ENCODE data around the gene FHIT.

FHIT gene

DNA sequence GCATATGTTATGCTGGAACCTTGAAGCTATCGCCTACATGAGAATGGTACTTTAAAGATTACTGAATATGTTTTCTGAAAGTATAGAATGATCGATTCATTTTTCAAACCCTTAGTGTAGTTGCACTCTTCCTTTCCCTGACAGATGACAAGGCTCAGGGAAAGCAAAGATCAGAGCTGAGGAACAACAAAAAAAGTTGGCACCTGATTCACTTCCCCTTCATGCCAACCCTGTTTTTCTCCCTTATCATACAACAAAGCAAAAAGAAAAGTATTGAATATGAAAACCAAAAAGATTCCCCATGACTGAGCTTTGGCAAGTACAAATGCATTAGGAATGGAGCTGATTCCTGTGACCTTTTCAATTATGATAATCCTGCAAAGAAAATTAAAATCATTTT is 1012.7 kb downstream of the FHIT start:
- H3K27ac ChIP-seq: no peak overlapping the region
- H3K27me3 ChIP-seq (replicated peaks): no peaks in the 10 kb centered on the region
- no peaks in the 10 kb centered on the region for H3K36me3 ChIP-seq (replicated peaks)
- TF ChIP-seq, protein P1, sequence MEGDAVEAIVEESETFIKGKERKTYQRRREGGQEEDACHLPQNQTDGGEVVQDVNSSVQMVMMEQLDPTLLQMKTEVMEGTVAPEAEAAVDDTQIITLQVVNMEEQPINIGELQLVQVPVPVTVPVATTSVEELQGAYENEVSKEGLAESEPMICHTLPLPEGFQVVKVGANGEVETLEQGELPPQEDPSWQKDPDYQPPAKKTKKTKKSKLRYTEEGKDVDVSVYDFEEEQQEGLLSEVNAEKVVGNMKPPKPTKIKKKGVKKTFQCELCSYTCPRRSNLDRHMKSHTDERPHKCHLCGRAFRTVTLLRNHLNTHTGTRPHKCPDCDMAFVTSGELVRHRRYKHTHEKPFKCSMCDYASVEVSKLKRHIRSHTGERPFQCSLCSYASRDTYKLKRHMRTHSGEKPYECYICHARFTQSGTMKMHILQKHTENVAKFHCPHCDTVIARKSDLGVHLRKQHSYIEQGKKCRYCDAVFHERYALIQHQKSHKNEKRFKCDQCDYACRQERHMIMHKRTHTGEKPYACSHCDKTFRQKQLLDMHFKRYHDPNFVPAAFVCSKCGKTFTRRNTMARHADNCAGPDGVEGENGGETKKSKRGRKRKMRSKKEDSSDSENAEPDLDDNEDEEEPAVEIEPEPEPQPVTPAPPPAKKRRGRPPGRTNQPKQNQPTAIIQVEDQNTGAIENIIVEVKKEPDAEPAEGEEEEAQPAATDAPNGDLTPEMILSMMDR (IDR thresholded peaks at IDR 0.05; ENCODE audit: low read depth, low read length, missing control alignments): no peak
- in situ Hi-C loops (cut with HindIII; ENCODE audit: low pct_ligation_motif_present, low sequenced_read_pairs): no loop called here
- H3K4me3 ChIP-seq (ENCODE audit: low read depth, low read length): no peak overlapping the region
- no peak for DNase-seq

DNA sequence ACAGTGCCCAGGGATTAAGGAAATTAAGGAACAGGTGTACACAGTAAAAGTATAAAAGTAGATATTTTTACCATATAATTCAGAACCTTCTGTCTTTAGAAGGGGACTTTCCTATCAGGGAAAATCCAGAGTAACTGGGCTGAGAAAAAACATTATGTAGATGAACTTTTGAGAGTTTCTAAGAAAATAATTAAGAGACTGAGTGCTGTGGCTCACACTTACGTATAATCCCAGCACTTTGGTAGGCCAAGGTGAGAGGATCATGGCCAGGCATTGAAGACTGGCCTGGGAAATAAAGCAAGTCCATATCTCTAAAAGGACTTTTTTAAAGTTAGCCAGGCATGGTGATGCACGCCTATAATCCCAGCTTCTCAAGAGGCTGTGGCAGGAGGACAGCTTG is 1021.8 kb downstream of the FHIT start:
- Histone ChIP-seq H3K27me3 (replicated peaks) (no peaks in the 10 kb centered on the region), H3K4me3 (ENCODE audit: low read depth, low read length) (no peak overlapping the region), H3K36me3 (replicated peaks) (no peaks in the 10 kb centered on the region), H3K27ac (no peak overlapping the region)
- in situ Hi-C loops (cut with HindIII; ENCODE audit: low pct_ligation_motif_present, low sequenced_read_pairs): no loop called here
- no peak for DNase-seq
- TF ChIP-seq, protein P1 (IDR thresholded peaks at IDR 0.05; ENCODE audit: low read depth, low read length, missing control alignments): no peak

DNA sequence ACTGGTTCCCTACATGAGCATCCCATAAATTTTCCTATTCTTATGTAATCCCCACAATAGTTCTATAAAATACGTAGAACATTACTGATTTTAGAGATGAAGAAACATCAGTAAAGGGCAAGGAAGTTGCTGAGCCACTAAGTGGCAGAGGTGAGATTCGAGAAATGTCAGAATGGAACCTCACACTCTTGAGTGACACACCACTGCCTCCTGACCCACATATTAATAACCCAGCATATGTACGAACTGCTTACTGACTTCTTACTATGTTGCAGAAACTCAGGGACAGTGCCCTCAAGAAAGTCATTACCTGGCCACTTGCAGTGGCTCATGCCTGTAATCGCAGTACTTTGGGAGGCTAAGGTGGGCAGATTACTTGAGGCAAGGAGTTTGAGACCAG is 1022.4 kb downstream of the FHIT start:
- Histone ChIP-seq H3K4me3 (ENCODE audit: low read depth, low read length) (no peak overlapping the region), H3K36me3 (replicated peaks) (no peaks in the 10 kb centered on the region), H3K27ac (no peak overlapping the region), H3K27me3 (replicated peaks) (no peaks in the 10 kb centered on the region)
- DNase-seq: no peak
- TF ChIP-seq, protein P1 (IDR thresholded peaks at IDR 0.05; ENCODE audit: low read depth, low read length, missing control alignments): no peak
- in situ Hi-C loops (cut with HindIII; ENCODE audit: low pct_ligation_motif_present, low sequenced_read_pairs): no loop called here

DNA sequence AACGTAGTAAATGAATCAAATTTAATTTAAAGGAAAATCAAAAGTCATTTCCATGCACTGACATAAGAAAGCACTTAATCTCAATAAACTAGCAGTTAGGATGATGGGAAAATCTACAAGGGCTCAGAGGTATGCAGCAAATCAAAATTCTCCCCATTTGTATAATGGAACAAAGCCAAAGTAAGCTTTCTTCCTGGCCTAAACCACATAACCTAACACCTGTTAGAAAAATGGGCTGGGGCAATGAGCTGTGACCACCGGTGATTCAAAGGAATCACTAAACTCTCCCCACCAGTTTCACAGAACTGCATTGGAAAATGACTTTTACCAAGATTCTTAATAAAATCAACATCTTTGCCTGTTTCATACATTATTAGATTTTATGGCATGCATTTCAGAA is 1024.3 kb downstream of the FHIT start:
- no peak for DNase-seq
- Histone ChIP-seq H3K27ac (no peak overlapping the region), H3K27me3 (replicated peaks) (no peaks in the 10 kb centered on the region), H3K4me3 (ENCODE audit: low read depth, low read length) (no peak overlapping the region), H3K36me3 (replicated peaks) (no peaks in the 10 kb centered on the region)
- TF ChIP-seq, protein P1 (IDR thresholded peaks at IDR 0.05; ENCODE audit: low read depth, low read length, missing control alignments): no peak
- in situ Hi-C loops (cut with HindIII; ENCODE audit: low pct_ligation_motif_present, low sequenced_read_pairs): no loop called here

DNA sequence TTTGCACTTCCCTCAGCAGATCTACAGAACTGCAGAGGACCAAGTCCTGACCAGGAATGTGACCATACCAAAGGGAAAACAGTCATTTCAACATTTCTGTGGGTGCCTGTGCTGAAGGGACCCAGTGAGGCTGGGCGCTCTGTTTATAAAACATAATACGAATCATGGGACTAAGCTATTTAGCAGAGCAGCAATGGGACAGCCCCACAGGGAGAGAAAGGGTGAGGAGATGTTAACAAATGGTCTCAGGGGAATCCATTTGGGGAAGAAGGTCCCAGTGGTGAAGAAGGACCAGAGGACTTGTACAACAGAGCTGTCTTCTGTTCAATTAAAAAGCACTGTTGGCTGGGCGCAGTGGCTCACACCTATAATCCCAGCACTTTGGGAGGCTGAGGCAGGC is 1025.4 kb downstream of the FHIT start:
- Histone ChIP-seq H3K4me3 (ENCODE audit: low read depth, low read length) (no peak overlapping the region), H3K27me3 (replicated peaks) (no peaks in the 10 kb centered on the region), H3K27ac (no peak overlapping the region), H3K36me3 (replicated peaks) (no peaks in the 10 kb centered on the region)
- TF ChIP-seq, protein P1 (IDR thresholded peaks at IDR 0.05; ENCODE audit: low read depth, low read length, missing control alignments): no peak
- DNase-seq: no peak
- in situ Hi-C loops (cut with HindIII; ENCODE audit: low pct_ligation_motif_present, low sequenced_read_pairs): no loop called here

DNA sequence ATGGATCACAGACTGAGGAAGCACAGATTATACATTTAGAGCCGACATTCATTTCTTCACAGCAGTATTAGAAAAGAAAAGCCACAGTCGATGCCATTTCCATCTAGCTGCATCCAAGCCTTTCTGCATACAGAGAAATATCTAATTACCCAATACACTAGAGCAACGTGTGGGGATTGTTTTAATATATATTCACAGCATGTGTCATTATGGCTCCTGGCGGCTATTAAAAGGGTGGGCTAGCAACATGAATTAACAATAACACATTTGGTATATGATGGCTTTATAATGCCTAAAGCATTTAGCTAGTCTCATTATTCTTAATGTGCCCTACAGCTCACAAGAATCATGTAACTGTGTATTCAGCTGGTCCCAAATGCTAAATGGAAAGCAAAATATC is 1030.5 kb downstream of the FHIT start:
- H3K4me3 ChIP-seq (ENCODE audit: low read depth, low read length): no peak overlapping the region
- H3K27me3 ChIP-seq (replicated peaks): no peaks in the 10 kb centered on the region
- H3K36me3 ChIP-seq (replicated peaks): no peaks in the 10 kb centered on the region
- no peak overlapping the region for H3K27ac ChIP-seq
- DNase-seq: no peak
- TF ChIP-seq, protein P1 (IDR thresholded peaks at IDR 0.05; ENCODE audit: low read depth, low read length, missing control alignments): no peak
- in situ Hi-C loops (cut with HindIII; ENCODE audit: low pct_ligation_motif_present, low sequenced_read_pairs): no loop called here
